Activated naive CD4-positive, alpha-beta T cell treated with anti-CD3 and anti-CD28 coated beads, Interleukin-2, amount 10 ng/mL, durations not matched to agents 7 days and 5 days (primary cell): Measurements from ENCODE around the gene TBL1X.
"Not testable (repeated sequence)": the region's sequence is repeated elsewhere in the genome, so short reads cannot be mapped to it uniquely, and the experiment has no call there.

Experiments
- CTCF ChIA-PET: fragments of 350-600 bp; sonication (Branson Sonifier 250); formaldehyde crosslinking; loops from one replicate; lab custom pipeline; 2021; ENCODE audit warnings: antibody characterized with exemption; lab: Charles Lee
- DNase-seq: peaks from one replicate; pipeline ENCODE4 v3.0.0-alpha.2; 2020
- H3K27ac Mint-ChIP-seq: one replicate; pipeline ENCODE4 v1.8.0; 2021; ENCODE audit warnings: mild to moderate bottlenecking, moderate library complexity, mixed read lengths
- H3K27me3 Mint-ChIP-seq: one replicate; pipeline ENCODE4 v1.8.0; 2021; ENCODE audit warnings: mild to moderate bottlenecking, mixed read lengths
- H3K36me3 Mint-ChIP-seq: one replicate; pipeline ENCODE4 v1.8.0; 2021; ENCODE audit warnings: mixed read lengths
- H3K4me1 Mint-ChIP-seq: one replicate; pipeline ENCODE4 v1.8.0; 2021; ENCODE audit warnings: mixed read lengths
- H3K4me3 Mint-ChIP-seq: one replicate; pipeline ENCODE4 v1.8.0; 2021; ENCODE audit warnings: mild to moderate bottlenecking, moderate library complexity, mixed read lengths
- H3K9me3 Mint-ChIP-seq: one replicate; pipeline ENCODE4 v1.8.0; 2021; ENCODE audit warnings: mixed read lengths

The TBL1X gene

DNA sequence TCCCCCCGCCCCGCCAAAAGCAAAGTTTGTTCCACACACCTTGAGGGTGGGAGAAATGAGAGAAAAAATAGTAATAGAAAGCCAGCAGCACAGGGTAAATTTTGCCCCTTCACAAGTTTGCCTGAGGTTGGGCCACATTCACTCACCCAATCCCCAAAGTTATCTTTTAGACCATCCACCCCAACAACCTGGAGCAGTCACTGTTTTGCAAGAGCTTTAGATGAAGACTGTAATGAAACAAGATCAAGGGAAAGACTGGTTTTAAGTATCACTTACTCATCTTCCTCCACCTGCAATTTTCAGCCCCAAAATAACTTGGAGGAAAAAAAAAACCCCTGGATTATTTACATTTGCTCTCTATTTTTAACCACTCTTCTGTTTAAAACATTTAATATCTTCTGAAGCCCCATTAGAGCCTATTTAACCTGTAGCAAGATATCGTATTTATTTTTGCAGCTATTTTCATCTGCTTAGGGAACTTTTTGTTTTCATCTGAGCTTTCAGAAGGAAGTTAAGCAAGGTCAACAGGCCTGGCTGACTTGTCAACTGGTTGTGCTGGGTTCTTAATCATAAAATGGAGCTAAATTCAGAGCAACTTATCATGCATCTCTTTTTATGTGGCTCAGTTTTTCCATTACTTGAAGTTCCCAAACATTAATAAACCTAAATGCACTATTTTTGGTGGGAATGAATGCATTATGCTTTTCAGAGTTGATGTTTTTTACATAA lies 24.6 kb upstream of the TBL1X start:
- H3K27me3 Mint-ChIP-seq: peaks cover 5% of the 10 kb centered on the region
- H3K9me3 Mint-ChIP-seq: no peaks in the 10 kb centered on the region
- no peaks in the 10 kb centered on the region for H3K36me3 Mint-ChIP-seq
- peaks cover 9% of the 10 kb centered on the region for H3K4me1 Mint-ChIP-seq
- H3K27ac Mint-ChIP-seq: no peak overlapping the region
- CTCF ChIA-PET: no interaction called here
- H3K4me3 Mint-ChIP-seq: no peak overlapping the region
- DNase-seq: no peak

DNA sequence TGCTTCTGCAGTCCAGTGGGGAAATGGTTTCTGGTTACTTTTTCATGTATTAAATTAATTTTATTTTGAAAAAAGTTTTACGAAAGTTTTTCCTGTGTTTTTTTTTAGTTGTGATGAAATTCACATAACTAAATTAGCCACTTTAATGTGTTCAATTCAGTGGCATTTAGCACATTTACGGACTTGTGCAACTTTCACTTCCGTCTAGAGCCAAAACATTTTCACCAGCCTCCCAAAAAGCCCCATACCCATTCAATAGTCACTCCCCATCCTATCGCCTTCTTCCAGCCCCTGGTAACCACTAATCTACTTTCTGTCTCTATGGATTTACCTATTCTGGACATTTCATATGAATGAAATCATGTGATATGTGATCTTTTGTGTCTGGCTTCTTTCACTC lies 22.8 kb upstream of the TBL1X start:
- CTCF ChIA-PET: no interaction called here
- Mint-ChIP-seq H3K4me1 (peaks cover 9% of the 10 kb centered on the region), H3K9me3 (no peaks in the 10 kb centered on the region), H3K27me3 (peaks cover 9% of the 10 kb centered on the region), H3K4me3 (no peak overlapping the region), H3K36me3 (no peaks in the 10 kb centered on the region), H3K27ac (no peak overlapping the region)
- DNase-seq: no peak

DNA sequence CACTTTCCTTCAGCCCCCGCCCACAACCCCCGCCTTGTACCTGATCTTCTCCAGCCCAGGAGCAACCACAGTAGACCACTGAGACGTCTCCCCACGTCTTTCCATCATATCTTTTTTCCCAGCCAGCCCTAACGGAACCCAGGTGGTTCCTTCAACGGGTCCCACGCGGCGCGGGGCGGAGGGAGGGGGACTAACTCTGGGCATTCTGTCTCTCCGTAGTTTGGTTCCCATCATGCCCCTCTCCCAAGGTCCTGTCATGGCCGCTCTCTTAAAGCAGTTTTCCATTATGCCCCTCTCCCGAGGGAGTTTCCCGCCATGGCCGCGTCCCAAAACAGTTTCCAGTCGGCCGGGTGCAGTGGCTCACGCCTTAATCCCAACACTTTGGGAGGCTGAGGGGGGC lies 21.5 kb upstream of the TBL1X start:
- Mint-ChIP-seq H3K9me3 (no peaks in the 10 kb centered on the region), H3K36me3 (no peaks in the 10 kb centered on the region), H3K4me3 (no peak overlapping the region), H3K4me1 (peaks cover 9% of the 10 kb centered on the region), H3K27me3 (peaks cover 9% of the 10 kb centered on the region), H3K27ac (no peak overlapping the region)
- CTCF ChIA-PET: no interaction called here
- DNase-seq: no peak

DNA sequence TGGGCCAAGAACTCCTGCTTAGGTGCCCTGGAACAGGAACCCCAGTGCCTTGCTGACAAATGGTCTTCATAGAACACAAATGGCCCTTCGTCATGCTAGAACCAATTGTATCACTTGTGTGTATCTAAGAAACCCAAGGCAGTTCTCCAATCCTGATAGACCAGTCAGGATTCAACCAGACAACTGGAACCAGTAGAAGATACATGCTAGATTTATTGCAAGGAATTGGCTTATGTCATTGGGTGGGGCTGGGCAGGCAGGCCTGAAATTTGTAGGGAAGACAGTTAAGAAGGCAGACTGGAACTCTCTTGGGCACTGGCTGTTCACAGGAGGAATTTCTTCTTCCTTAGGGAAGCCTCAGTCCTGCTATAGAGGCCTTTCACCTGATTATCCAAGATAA lies 17.0 kb upstream of the TBL1X start:
- CTCF ChIA-PET: no interaction called here
- no peak for DNase-seq

DNA sequence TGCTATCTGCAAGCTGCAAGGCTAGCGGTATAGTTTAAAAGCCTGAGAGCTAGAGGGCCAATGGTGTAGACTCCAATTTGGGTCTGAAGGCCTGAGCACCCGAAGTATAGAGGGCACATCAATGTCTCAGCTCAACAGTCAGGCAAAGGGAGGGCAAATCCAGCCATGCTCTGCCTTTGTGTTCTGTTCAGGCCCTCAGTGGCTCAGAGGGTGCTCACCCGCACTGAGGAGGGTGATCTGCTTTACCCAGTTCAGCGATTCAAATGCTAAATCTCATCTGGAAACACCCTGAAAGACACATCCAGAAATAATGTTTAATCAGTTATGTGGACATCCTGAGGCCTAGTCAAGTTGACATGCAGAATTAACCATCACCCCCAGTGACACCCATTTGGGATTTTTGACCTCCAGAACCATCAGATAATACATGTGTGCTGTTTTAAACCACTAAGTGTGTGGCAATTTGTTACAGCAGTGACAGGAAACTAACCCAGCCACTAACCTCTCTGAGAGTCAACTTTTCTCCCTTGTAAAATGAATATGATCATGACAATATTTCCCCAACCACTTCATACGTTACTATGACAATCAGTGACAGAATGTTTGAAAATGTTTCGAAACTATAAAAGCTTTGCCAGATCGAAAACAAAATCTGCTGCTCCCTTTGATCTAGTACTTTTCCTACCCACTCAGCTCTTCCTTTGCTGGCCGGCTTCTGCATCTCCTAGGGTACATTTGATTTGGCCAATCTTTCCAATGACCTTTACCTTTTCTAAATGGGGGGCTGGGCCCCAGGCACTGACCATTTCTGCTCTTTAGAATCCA lies 8.4 kb upstream of the TBL1X start:
- peak overlapping the region; percentile 95 for H3K27ac Mint-ChIP-seq
- H3K4me1 Mint-ChIP-seq: peaks cover 33% of the 10 kb centered on the region
- DNase-seq: peak; percentile 56
- H3K9me3 Mint-ChIP-seq: no peaks in the 10 kb centered on the region
- no peaks in the 10 kb centered on the region for H3K27me3 Mint-ChIP-seq
- CTCF ChIA-PET: no interaction called here
- peak overlapping the region; percentile 44 for H3K4me3 Mint-ChIP-seq
- H3K36me3 Mint-ChIP-seq: no peaks in the 10 kb centered on the region

More for the DNA sequence above, 17.0 kb upstream of the TBL1X start:
- Mint-ChIP-seq H3K27ac (no peak overlapping the region), H3K9me3 (no peaks in the 10 kb centered on the region), H3K27me3 (peaks cover 9% of the 10 kb centered on the region), H3K36me3 (no peaks in the 10 kb centered on the region), H3K4me1 (peaks cover 2% of the 10 kb centered on the region), H3K4me3 (no peak overlapping the region)

DNA sequence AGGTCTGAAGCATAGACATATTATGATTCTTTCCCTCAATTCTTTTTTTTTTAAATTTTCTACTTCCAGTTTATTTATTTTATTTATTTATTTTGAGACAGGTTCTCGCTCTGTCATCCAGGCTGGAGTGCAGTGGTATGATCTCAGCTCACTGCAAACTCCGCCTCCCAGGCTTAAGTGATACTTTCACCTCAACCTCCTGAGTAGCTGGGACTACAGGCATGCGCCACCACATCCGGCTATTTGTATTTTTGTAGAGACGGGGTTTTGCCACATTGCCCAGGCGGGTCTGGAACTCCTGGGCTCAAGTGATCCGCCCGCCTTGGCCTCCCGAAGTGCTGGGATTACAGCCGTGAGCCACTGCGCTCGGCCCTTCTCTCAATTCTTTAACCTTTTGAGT lies 6.8 kb upstream of the TBL1X start:
- CTCF ChIA-PET, H3K27me3 Mint-ChIP-seq, H3K36me3 Mint-ChIP-seq, H3K27ac Mint-ChIP-seq, DNase-seq, H3K9me3 Mint-ChIP-seq, H3K4me3 Mint-ChIP-seq: not testable (repeated sequence)
- H3K4me1 Mint-ChIP-seq: peaks cover 46% of the 10 kb centered on the region

DNA sequence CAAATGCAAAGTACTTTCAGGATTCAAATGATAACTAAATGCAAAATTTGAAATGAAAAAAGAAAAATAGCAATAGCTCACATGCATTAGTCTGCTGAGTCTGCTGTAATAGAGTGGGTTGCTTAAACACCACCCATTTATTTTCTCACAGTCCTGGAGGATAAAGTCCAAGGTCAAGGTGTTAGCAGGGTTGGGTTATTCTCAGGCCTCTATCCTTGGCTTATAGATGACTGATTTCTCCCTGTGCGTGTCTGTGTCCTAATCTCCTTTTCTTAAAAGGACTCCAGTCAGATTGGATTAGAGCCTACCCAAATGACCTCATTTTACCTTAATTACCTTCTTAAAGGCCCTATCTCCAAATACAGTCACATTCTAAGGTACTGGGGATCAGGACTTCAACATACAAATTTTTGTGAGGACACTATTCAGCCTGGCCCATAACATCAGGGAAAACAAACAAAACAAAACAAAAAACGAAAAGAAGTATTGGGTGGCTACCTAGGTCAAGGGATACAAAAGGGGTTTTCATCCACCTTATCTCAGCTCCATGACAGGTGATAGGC lies 6.3 kb upstream of the TBL1X start:
- Mint-ChIP-seq H3K27me3 (no peaks in the 10 kb centered on the region), H3K4me1 (peaks cover 50% of the 10 kb centered on the region), H3K27ac (no peak overlapping the region), H3K36me3 (peaks cover 2% of the 10 kb centered on the region), H3K4me3 (no peak overlapping the region), H3K9me3 (no peaks in the 10 kb centered on the region)
- CTCF ChIA-PET: no interaction called here
- no peak for DNase-seq

DNA sequence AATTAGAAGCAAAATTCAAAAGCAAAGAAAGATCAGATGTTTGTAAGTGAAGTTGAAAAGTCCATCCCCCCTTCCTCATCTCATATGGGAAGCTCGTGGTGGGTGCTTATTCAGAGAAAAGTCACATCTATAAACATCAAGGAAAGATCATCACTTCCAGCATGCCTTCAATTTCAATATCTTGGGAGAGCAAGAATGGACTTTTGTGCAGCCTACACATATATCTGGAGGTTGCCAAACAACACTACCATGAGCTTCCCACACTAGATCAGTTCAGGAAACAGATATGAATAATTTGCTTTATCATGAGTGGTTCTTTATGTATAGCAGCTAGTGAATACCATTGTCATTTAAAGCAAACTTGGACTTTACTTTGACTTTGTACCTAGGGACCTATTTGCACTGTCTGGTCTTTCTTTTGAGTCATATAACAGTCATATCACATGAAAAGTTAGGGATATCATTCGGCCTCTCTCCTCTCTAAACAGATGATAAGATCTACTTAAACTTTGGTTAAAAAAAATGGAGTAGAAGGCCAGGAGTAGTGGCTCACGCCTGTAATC lies 5.6 kb upstream of the TBL1X start:
- CTCF ChIA-PET: no interaction called here
- DNase-seq: no peak
- Mint-ChIP-seq H3K9me3 (no peaks in the 10 kb centered on the region), H3K4me3 (no peak overlapping the region), H3K36me3 (peaks cover 2% of the 10 kb centered on the region), H3K27me3 (no peaks in the 10 kb centered on the region), H3K4me1 (peaks cover 56% of the 10 kb centered on the region), H3K27ac (no peak overlapping the region)

DNA sequence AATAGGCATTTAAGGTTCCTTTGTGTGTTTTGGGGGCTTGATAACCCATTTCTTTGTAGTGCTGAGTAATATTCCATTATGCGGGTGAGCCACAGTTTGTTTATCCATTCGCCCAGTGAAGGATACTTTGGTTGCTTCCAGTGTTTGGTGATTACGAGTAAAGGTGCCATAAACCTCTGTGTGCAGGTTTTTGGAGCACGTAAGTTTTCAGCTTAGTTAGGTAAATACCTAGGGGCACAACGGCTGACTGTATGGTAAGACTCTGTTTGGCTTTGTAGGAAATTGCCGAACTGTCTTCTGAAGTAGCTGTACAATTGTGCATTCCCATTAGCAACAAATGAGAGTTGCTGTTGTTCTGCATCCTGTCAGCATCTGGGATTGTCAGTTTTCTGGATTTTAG lies 3.8 kb upstream of the TBL1X start:
- peaks cover 48% of the 10 kb centered on the region for H3K4me1 Mint-ChIP-seq
- H3K36me3 Mint-ChIP-seq: peaks cover 2% of the 10 kb centered on the region
- CTCF ChIA-PET: no interaction called here
- H3K27ac Mint-ChIP-seq: no peak overlapping the region
- no peak overlapping the region for H3K4me3 Mint-ChIP-seq
- no peak for DNase-seq
- no peaks in the 10 kb centered on the region for H3K9me3 Mint-ChIP-seq
- H3K27me3 Mint-ChIP-seq: no peaks in the 10 kb centered on the region

DNA sequence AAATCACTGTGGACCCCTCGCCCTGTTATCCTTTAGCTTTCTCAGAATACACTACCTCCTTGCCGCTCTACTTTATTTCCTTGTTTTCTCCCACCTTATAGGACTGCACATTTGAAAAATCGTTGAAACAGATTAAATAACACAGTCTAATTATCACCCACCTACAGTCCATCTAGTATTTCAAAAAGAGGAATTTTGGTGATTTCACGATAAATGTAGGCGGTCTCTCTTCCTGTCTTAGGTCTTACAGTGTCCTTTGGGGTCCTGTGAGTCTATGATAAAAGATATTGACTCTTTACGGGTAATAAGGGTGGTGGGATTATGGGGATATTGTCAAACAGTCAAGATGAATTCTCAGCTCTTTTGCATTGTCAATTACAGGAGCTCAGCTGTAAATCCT lies 2.4 kb upstream of the TBL1X start:
- no peak for DNase-seq
- Mint-ChIP-seq H3K9me3 (no peaks in the 10 kb centered on the region), H3K27me3 (no peaks in the 10 kb centered on the region), H3K27ac (peak overlapping the region; percentile 89), H3K4me3 (no peak overlapping the region), H3K36me3 (peaks cover 2% of the 10 kb centered on the region), H3K4me1 (peaks cover 46% of the 10 kb centered on the region)
- CTCF ChIA-PET: interaction anchor here (0.9 to 2.1 kb wide), 2 partner anchors 108 to 110 kb away, joined by 3 to 6 read pairs; no protein-coding TSS in a partner anchor

DNA sequence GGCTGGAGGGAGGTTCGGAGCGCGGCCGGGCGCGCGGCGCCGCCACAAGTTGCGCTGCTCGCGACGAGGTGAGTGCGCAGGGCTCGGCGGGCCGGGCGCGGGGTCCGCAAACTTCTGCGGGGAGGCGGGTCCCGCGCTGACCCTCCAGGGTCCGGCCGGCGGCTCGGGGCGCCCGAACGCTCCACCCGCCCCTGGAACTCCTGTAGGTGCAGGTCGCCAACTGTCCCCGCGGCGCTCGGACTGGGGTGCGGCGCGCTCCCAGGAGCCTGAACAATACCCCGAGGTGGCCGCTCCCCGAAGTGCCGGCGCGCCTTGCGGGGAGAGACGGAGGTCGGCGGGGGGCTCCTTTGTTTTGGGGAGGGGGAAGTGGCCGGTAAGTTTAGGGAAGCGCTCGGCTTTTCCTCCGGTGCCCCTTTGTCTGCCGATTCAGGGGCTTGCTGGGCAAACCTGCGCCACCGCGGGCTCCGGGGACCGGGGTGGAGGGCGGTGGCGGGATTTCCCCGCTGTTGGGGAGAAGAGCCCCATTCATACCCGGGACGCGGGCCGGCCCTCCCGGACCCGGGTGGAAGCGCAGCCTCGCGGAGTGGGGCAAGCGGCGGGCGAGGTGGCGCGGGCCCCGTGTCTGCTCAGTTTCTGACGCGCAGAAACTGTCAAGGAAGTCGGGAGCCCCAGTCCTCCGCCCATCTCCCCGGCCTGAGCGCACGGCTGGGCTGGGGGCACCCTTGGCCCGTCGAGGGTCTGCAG lies 694 bp downstream of the TBL1X start:
- Mint-ChIP-seq H3K27ac (no peak overlapping the region), H3K27me3 (no peaks in the 10 kb centered on the region), H3K4me1 (peaks cover 50% of the 10 kb centered on the region), H3K4me3 (peak overlapping the region; percentile 78), H3K36me3 (peaks cover 10% of the 10 kb centered on the region), H3K9me3 (no peaks in the 10 kb centered on the region)
- peak; percentile 42 for DNase-seq
- CTCF ChIA-PET: no interaction called here

DNA sequence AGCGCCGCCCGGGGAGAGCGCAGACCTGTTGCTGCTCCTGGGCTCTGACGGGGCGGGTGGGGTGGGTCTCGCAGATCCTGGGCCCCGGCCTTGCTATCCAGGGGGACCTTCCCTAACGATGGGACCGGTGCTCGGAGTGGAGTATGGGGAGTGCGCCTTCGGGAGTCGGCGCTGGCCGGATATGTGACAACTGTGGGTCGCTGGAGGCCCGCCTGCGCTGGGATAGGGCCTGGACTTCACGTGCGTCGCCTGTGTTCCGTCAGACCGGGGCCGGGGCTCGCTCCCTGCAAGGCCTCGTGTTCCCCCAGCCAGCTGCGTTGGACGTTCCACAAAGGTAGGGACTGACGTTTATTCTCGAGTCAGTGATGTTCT lies 1.3 kb downstream of the TBL1X start:
- H3K27me3 Mint-ChIP-seq: no peaks in the 10 kb centered on the region
- peaks cover 12% of the 10 kb centered on the region for H3K36me3 Mint-ChIP-seq
- no peaks in the 10 kb centered on the region for H3K9me3 Mint-ChIP-seq
- peak overlapping the region; percentile 78 for H3K4me3 Mint-ChIP-seq
- H3K4me1 Mint-ChIP-seq: peaks cover 48% of the 10 kb centered on the region
- peak overlapping the region; percentile 71 for H3K27ac Mint-ChIP-seq
- CTCF ChIA-PET: no interaction called here
- DNase-seq: peak; percentile 42

DNA sequence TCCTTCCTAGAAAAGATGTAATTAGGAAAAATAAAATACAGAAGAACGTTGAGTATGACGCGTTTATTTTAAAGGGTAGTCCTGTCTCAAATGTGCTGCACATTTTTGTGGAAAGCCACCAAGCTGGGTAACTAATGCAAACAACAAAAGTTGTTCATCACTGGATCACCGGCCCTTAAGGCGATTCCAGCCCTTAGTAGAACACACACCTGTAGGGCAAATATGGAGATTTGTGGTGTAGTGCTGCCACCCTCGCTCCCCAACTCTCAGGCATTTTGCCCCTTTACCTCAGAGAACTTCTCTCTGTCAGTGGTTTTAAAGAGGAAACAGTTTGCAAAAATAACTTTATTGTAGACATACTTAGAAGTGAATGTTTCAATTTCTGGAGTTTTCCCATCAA lies 1.9 kb downstream of the TBL1X start:
- DNase-seq: peak; percentile 21
- no peaks in the 10 kb centered on the region for H3K27me3 Mint-ChIP-seq
- CTCF ChIA-PET: no interaction called here
- H3K27ac Mint-ChIP-seq: peak overlapping the region; percentile 71
- H3K4me3 Mint-ChIP-seq: peak overlapping the region; percentile 78
- peaks cover 47% of the 10 kb centered on the region for H3K4me1 Mint-ChIP-seq
- no peaks in the 10 kb centered on the region for H3K9me3 Mint-ChIP-seq
- H3K36me3 Mint-ChIP-seq: peaks cover 17% of the 10 kb centered on the region

DNA sequence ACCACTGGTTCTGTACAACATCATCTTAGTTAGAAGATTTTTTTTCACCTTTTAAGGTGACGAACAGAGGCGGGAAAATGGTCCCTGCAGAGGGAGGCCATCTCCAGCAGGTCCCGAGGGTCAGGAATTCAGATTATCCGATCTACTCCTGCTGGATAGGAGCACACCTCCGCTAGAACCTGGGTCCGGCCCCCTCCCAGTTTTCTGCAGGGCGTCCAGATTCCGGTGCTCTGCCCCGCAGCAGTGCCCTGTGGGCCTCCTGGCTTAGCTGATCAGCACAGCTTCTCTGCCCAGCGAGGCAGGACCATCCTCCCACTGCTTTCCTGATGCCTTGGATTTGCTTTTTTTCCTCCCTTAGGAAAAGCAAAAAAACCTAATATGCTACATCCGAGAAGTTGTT lies 2.3 kb downstream of the TBL1X start:
- H3K27ac Mint-ChIP-seq: no peak overlapping the region
- H3K36me3 Mint-ChIP-seq: peaks cover 19% of the 10 kb centered on the region
- peak overlapping the region; percentile 78 for H3K4me3 Mint-ChIP-seq
- H3K4me1 Mint-ChIP-seq: peaks cover 44% of the 10 kb centered on the region
- H3K27me3 Mint-ChIP-seq: no peaks in the 10 kb centered on the region
- DNase-seq: no peak
- CTCF ChIA-PET: no interaction called here
- no peaks in the 10 kb centered on the region for H3K9me3 Mint-ChIP-seq
